MCF 10A (cell line): ENCODE results near the gene CRACR2B. TPM values are rescaled to one million over a fixed set of nuclear protein-coding genes. Genes with fewer than 3 reads are reported as not detected.

Experiments used
- BruUV-seq: library from RNA; stranded (reverse); fragments of 400-500 nt; replicated peaks from 2 replicates; lab custom pipeline; 2021; lab: Mats Ljungman, UMichigan
- CTCF ChIA-PET: fragments of 300-600 bp; sonication (Branson Sonifier 250); formaldehyde crosslinking; extraction: SDS; loops from one replicate; lab custom pipeline; 2021; ENCODE audit warnings: antibody characterized with exemption, inconsistent platforms; lab: Yijun Ruan, JAX
- POLR2A ChIA-PET: fragments of 300-600, 350-650 bp; sonication (Branson Sonifier 250); formaldehyde crosslinking; extraction: SDS; loops from one replicate; lab custom pipeline; 2020; ENCODE audit warnings: antibody characterized with exemption, inconsistent platforms; lab: Yijun Ruan, JAX
- DNase-seq: peaks from one replicate; pipeline ENCODE4 v3.0.0-alpha.2; 2018; ENCODE audit not compliant: unreplicated experiment
- H3K27ac Mint-ChIP-seq: one replicate; pipeline ENCODE4 v1.8.0; 2022; ENCODE audit warnings: mild to moderate bottlenecking, low read depth, mixed read lengths; ENCODE audit not compliant: unreplicated experiment
- H3K27me3 Mint-ChIP-seq: one replicate; pipeline ENCODE4 v1.8.0; 2022; ENCODE audit warnings: mixed read lengths; ENCODE audit not compliant: insufficient read depth, unreplicated experiment
- H3K36me3 Mint-ChIP-seq: one replicate; pipeline ENCODE4 v1.8.0; 2022; ENCODE audit warnings: mild to moderate bottlenecking, moderate library complexity, mixed read lengths; ENCODE audit not compliant: insufficient read depth, unreplicated experiment
- H3K4me1 Mint-ChIP-seq: one replicate; pipeline ENCODE4 v1.8.0; 2022; ENCODE audit warnings: mixed read lengths; ENCODE audit not compliant: insufficient read depth, unreplicated experiment
- H3K4me3 Mint-ChIP-seq: one replicate; pipeline ENCODE4 v1.8.0; 2022; ENCODE audit warnings: mild to moderate bottlenecking, moderate library complexity, mixed read lengths; ENCODE audit not compliant: unreplicated experiment
- H3K9me3 Mint-ChIP-seq: one replicate; pipeline ENCODE4 v1.8.0; 2022; ENCODE audit warnings: mixed read lengths; ENCODE audit not compliant: unreplicated experiment
- intact Hi-C: fragments of 100-400 bp; cut with micrococcal nuclease; formaldehyde crosslinking; loops from 2 replicates; pipeline ENCODE4 v1.14.1; 2022
- total RNA-seq: library from RNA; stranded (reverse); gene quantifications from 2 replicates; pipeline ENCODE4 v1.2.3, GENCODE V29; 2022
- TF ChIP-seq, protein P1 (sequence below): fragments of 200-600 bp; IDR thresholded peaks from one replicate; pipeline ENCODE4 v1.8.0; 2022; ENCODE audit warnings: antibody characterized with exemption, mild to moderate bottlenecking; ENCODE audit not compliant: unreplicated experiment

The CRACR2B gene
- total RNA-seq, 1 experiment from 2014 or later: 1.2 TPM

DNA sequence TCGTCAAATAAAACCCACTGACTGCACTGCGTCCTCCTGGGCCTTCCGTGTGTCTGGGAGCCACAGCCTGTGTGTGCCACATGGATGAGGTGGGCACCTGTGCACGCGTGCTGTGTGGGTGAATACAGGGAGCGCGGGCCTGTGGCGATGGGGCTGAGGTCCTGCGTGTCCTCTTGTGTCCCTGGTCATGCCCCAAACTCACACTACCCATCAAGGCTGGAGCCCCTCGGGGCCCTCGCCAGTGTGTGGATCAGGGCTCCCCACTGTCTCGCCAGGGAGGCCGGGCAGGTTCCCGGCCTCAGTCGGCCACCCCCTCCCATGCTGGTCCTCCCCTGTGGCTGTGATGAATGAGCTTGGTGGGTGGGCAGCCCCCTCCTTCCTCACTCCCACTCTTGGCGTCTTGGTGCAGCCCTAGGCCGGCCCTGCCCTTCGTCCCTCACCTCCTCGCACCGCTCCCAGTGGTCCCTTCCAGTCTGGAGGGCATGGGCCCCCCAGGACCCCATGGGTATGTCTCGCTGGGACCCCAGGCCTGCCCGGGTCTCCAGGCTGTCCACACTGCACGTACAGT is 4.3 kb downstream of the CRACR2B start:
- ChIA-PET CTCF (no interaction called here), POLR2A (interaction anchor here (0.5 to 11.4 kb wide), 10 partner anchors 7 to 296 kb away, joined by 3 to 274 read pairs (median 4); partner anchors contain the start of genes AP2A2, HRAS, PNPLA2 and POLR2L)
- no peak for DNase-seq
- TF ChIP-seq, protein P1, sequence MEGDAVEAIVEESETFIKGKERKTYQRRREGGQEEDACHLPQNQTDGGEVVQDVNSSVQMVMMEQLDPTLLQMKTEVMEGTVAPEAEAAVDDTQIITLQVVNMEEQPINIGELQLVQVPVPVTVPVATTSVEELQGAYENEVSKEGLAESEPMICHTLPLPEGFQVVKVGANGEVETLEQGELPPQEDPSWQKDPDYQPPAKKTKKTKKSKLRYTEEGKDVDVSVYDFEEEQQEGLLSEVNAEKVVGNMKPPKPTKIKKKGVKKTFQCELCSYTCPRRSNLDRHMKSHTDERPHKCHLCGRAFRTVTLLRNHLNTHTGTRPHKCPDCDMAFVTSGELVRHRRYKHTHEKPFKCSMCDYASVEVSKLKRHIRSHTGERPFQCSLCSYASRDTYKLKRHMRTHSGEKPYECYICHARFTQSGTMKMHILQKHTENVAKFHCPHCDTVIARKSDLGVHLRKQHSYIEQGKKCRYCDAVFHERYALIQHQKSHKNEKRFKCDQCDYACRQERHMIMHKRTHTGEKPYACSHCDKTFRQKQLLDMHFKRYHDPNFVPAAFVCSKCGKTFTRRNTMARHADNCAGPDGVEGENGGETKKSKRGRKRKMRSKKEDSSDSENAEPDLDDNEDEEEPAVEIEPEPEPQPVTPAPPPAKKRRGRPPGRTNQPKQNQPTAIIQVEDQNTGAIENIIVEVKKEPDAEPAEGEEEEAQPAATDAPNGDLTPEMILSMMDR: no peak
- intact Hi-C loops: no loop called here
- peaks cover 34% of the 10 kb centered on the region for H3K36me3 Mint-ChIP-seq
- H3K4me3 Mint-ChIP-seq: peak overlapping the region; percentile 81
- H3K27ac Mint-ChIP-seq: no peak overlapping the region
- no TSS peak for BruUV-seq
- H3K27me3 Mint-ChIP-seq: no peaks in the 10 kb centered on the region
- no peaks in the 10 kb centered on the region for H3K9me3 Mint-ChIP-seq
- H3K4me1 Mint-ChIP-seq: peaks cover 17% of the 10 kb centered on the region

DNA sequence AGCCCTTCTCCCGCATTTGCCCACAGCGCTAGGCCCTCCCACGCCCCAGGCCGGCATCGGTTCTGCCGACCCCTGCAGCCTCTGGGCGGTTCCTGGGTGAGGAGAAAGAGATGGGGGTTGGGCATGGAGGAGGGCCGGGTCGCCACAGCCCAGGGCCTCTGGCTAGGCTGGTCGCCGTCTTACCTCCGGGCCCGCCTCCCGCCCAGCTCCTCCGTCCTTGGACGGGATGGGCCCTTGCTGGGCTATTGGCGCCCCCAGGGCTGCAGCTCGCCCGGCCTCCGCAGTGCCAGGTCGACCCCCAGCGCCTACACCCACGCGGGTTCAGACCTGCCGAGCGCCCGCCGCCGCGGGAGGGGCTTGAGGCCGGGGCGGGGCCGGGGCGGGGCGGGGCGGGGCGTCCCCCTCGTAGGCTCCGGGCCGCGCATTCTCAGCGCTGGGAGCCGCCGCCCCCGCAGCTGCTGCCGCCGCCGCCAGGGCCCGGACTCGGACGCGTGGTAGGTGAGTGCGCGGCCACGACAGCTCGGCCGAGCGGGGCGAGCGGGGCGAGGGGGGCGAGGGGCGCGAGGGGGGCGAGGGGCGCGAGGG is 4.9 kb downstream of the CRACR2B start, which contains the start of gene CD151:
TSS of gene CD151 (plus strand) at position 424 of the 585 bp plus-strand sequence. CDS start 3,118 bp downstream, outside the sequence.
- TF ChIP-seq, protein P1: no peak

DNA sequence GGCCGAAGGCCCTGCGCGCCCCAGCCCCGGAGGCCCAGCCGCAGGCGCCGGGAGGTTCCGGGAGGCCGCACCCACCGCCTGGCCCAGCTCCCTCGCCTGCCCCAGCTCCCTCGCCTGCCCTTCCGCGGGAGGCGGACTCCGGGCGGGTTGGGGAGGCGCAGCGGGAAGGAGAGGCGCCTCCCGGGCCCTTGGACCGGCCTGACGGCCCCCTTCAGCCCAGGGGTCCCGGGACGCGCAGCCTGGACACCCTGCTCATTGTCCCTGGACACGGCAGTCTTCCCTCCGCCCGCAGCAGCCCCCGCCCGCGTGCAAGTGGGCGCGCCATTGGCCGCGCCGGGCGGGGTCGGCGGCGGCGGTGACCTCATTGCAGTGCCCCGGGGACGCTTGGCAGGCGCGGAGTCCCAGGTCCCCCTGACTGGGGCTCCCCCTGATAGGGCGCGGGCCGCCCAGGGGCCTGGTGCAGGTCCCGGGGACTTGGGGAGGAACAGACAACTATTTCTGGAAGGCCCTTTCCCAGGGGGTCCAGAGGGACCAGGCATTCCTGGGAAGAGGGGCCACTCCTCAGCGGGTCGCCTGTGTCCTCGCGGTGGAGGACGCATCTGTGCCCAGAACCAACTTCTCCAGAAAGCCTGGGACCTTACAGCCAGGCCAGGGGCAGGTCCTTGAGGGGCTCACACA is 5.5 kb downstream of the CRACR2B start:
- H3K9me3 Mint-ChIP-seq: no peaks in the 10 kb centered on the region
- peak overlapping the region; percentile 94 for H3K27ac Mint-ChIP-seq
- CTCF ChIA-PET: interaction anchor here (0.7 to 1.6 kb wide), 2 partner anchors 11 to 13 kb away, joined by 3 to 6 read pairs; no protein-coding TSS in a partner anchor

More for the DNA sequence above, 4.9 kb downstream of the CRACR2B start, which contains the start of gene CD151:
- ChIA-PET POLR2A (interaction anchor here (0.6 to 11.4 kb wide), 9 partner anchors 8 to 256 kb away, joined by 3 to 274 read pairs (median 4); partner anchors contain the start of genes AP2A2, PHRF1, PNPLA2 and POLR2L), CTCF (no interaction called here)
- no TSS peak for BruUV-seq
- peaks cover 40% of the 10 kb centered on the region for H3K36me3 Mint-ChIP-seq
- intact Hi-C loops: no loop called here
- H3K4me1 Mint-ChIP-seq: peaks cover 17% of the 10 kb centered on the region
- peak; percentile 68 for DNase-seq
- no peaks in the 10 kb centered on the region for H3K9me3 Mint-ChIP-seq
- H3K4me3 Mint-ChIP-seq: peak within 1 kb of the TSS; percentile 81
- peak within 1 kb of the TSS; percentile 94 for H3K27ac Mint-ChIP-seq
- H3K27me3 Mint-ChIP-seq: no peaks in the 10 kb centered on the region

More for the DNA sequence above, 5.5 kb downstream of the CRACR2B start:
- intact Hi-C loops: no loop called here
- DNase-seq: peak; percentile 58
- Mint-ChIP-seq H3K36me3 (peaks cover 47% of the 10 kb centered on the region), H3K4me1 (peaks cover 17% of the 10 kb centered on the region), H3K27me3 (no peaks in the 10 kb centered on the region), H3K4me3 (peak overlapping the region; percentile 81)
- POLR2A ChIA-PET: interaction anchor here (0.6 to 11.4 kb wide), 17 partner anchors 9 to 299 kb away, joined by 3 to 274 read pairs (median 6); partner anchors contain the start of genes GATD1, PHRF1, PIDD1 and PNPLA2
- TF ChIP-seq, protein P1: no peak
- no TSS peak for BruUV-seq
